ENCODE data around the gene GPR137.
"Not testable (repeated sequence)": the region's sequence is repeated elsewhere in the genome, so short reads cannot be mapped to it uniquely, and the experiment has no call there.

The GPR137 gene, protein sequence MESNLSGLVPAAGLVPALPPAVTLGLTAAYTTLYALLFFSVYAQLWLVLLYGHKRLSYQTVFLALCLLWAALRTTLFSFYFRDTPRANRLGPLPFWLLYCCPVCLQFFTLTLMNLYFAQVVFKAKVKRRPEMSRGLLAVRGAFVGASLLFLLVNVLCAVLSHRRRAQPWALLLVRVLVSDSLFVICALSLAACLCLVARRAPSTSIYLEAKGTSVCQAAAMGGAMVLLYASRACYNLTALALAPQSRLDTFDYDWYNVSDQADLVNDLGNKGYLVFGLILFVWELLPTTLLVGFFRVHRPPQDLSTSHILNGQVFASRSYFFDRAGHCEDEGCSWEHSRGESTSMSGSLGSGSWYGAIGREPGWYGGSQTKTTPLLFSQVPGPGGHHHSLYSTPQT

DNA sequence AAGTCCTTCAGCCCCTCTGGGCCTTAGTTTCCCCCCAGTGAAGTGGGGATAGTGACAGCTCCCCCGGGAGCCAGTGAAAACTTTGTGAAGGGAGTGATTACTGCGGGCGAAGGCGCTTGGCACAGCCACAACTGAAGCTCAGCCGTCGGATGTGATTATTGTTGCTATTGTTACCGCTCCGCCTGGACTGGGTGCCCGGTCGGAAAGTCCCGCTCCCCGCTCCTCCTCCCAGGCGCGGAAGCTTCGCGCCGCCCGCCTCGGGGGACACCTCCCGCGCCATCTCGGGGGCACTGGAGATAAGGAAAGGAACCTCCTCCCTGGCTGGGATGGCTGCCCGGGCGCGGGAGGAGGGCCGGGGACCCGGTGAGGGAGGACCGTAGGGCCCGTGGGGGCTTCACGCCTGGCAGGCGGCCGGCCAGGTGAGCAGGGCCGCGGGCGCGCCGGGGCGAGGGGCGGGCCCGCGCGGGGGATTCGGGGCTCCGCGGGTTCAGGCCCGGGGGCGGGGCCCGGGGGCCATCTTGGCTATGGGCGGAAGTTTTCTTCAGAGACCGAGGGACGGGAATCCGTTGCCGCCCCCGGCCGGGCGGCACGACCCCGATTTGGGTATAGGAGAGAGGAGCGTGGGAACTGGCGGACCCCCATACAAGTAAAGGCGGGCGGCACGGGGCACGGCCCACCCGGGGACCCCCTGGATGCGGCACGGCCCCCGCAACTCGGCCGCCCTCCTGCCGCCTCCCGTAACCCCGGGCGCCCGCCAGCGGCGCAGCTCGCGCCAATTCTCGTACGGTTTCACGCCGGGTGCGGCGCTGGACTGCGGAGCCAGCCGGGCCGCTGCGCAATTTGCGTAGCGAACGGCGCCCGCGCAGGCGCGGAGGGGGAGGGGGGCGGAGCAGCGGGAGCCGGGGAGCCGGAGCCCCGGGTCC, at the start of gene GPR137:
GPR137 (plus strand) TSS at position 887 of the 923 bp plus-strand sequence. CDS start 677 bp downstream, outside the sequence.
- DNase-seq (ENCODE audit: low spot score) = peak; percentile 74

DNA sequence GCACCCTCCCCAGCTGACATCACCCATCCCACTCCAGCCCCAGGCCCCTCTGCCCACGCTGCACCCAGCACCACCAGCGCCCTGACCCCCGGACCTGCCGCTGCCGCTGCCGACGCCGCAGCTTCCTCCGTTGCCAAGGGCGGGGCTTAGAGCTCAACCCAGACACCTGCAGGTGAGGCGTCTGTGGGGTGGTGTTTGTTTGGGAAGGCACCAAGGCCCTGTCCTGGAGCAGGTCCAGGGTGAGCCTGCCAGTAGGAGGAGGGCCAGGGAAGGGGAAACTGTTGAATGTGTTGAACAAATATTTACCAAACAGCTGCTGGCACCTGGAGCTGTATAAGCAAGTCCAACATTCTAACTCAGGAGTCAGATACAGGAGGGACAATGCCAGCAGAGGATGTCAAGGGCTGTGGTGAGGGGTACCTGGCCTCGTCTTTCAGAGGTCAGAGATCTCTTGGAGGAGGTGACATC, 48.1 kb upstream of the GPR137 start:
- DNase-seq (ENCODE audit: low spot score) = no peak

DNA sequence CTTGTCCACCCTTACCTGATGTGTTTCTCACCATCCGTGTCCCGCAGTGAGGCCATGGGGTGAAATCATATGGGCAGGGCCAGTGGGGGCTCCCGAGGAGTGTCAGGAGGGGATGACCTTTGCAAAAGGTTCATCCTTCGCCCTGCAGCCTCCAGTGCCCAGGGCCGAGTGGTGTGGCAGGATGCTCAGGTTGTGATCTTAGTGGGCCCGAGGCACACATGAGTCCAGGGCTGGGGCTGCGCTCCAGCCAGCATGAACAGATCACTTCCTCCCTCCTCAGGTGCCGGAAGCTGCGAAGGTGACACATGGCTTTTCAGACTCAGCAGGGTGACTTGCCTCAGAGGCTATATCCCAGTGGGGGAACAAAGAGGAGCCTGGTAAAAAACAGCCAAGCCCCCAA, 47.6 kb upstream of the GPR137 start:
- no peak for DNase-seq (ENCODE audit: low spot score)

GRCh38 chr11:64238999-64239398, 46.6 kb upstream of the GPR137 start:
- no peak for DNase-seq (ENCODE audit: low spot score)

GRCh38 chr11:64239662-64240434, 45.8 kb upstream of the GPR137 start:
- no peak for DNase-seq (ENCODE audit: low spot score)

- peak; percentile 83 for DNase-seq (ENCODE audit: low spot score)
Measured at GRCh38 chr11:64240435-64241240, 45.0 kb upstream of the GPR137 start, which contains the start of gene FKBP2. TSS of gene FKBP2 (plus strand) at chr11:64241095. CDS start at chr11:64242388, 1,293 bp downstream.

GRCh38 chr11:64241241-64241490, 44.5 kb upstream of the GPR137 start:
- peak; percentile 82 for DNase-seq (ENCODE audit: low spot score)

GRCh38 chr11:64241491-64242374, 43.9 kb upstream of the GPR137 start:
- no peak for DNase-seq (ENCODE audit: low spot score)

- no peak for DNase-seq (ENCODE audit: low spot score)
Measured at GRCh38 chr11:64243236-64243854, 42.3 kb upstream of the GPR137 start.

GRCh38 chr11:64244107-64244506, 41.5 kb upstream of the GPR137 start:
- DNase-seq (ENCODE audit: low spot score) = no peak

DNA sequence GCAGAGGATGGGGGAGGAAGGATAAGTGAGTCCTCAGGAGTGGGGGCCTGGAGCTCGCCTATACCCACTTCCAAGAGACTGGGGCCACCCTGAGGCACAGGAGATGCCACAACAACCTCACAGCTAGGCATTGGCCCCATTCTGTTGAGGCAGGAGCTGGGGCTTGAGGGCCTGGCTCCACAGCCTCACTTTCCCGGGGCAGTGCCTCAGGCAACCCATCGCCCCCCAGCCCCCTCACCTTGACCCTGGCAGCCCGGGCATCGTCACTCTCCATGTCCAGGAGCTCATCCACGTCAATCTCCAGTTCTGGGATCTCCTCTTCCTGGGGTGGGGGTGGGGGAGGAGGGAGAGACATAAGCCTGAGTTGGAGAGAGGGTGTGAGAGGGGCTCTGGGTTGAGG, 40.7 kb upstream of the GPR137 start:
- DNase-seq (ENCODE audit: low spot score) = no peak

GRCh38 chr11:64245401-64245796, 40.2 kb upstream of the GPR137 start:
- no peak for DNase-seq (ENCODE audit: low spot score)

GRCh38 chr11:64245797-64246620, 39.6 kb upstream of the GPR137 start:
- no peak for DNase-seq (ENCODE audit: low spot score)

DNA sequence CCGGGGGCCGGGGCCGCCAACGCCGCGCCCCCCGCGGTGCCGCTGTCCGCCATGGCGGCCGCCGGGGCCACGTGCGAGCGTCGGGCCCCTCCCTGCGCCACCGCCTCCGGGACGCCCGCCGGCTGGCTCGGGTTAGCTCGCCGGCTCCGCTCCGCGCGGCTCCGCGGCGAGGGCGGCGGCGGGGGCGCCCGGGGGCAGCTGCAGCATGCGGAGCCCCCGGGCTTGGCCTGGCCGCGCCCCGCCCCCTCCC, 39.1 kb upstream of the GPR137 start:
- not testable (repeated sequence) for DNase-seq (ENCODE audit: low spot score)

GRCh38 chr11:64246871-64247728, 38.5 kb upstream of the GPR137 start, which contains the start of gene PPP1R14B:
TSS of gene PPP1R14B (minus strand) at chr11:64246943. CDS start at chr11:64246673, 270 bp downstream.
- DNase-seq (ENCODE audit: low spot score) = peak; percentile 83

DNA sequence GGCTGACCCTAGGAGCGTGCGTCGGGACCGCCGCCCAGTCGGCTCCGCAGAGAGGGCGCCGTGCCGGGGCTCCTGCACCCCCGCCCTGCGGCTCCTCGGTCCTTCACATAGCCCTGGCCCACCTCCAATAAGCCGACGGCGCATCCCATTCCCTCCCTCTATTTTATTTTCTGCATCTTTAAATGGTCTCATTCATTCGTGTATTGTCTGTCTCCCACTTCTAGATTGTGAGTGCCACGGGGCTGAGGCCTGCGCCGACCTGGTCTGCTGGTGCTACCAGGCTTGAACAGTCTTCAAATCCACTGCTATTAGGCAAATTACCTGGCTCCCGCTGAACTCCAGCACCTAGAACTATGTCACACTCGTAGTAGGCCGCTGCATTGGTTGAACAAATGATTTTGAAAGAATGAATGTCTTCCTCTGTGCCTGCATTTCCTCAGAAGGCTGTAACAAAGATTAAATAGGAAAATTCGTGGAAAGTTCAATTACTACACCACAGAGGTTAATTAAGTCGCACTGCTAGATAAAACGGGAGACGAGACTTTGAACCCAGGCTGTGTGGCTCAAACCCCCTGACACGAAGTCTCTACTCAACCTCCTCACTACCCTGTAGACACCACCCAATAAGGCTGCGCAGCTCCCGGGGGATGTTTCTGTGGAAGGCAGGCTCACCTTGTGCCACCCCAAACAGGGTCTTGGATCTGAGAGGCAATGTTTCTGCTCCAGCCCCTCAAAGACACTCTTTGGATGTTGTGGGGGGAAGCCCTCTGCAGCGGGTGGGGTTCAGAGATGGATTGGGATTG, 37.7 kb upstream of the GPR137 start:
- DNase-seq (ENCODE audit: low spot score) = no peak

GRCh38 chr11:64248578-64248977, 37.1 kb upstream of the GPR137 start:
- no peak for DNase-seq (ENCODE audit: low spot score)
